Inflammatory macrophage (primary cell): ENCODE measurements around the gene DNAH3.

Experiments
- DNase-seq, 2 donors: peaks; one replicate each; pipeline ENCODE4 v3.0.0-alpha.2; 2020 to 2022

The DNAH3 gene

GRCh38 chr16:20937736-20938135 is 212.9 kb downstream of the DNAH3 start:
- no peak for DNase-seq

- no peak for DNase-seq
These were observed 217.1 kb downstream of the DNAH3 start for GRCh38 chr16:20933589-20933988.

- no peak for DNase-seq
These were observed 219.5 kb downstream of the DNAH3 start for GRCh38 chr16:20931066-20931600.

GRCh38 chr16:20930365-20930690 is 220.3 kb downstream of the DNAH3 start:
- no peak for DNase-seq

- peak in 1 of 2 donors; percentile 24 for DNase-seq
These were observed 220.8 kb downstream of the DNAH3 start for GRCh38 chr16:20929676-20930364.

DNA sequence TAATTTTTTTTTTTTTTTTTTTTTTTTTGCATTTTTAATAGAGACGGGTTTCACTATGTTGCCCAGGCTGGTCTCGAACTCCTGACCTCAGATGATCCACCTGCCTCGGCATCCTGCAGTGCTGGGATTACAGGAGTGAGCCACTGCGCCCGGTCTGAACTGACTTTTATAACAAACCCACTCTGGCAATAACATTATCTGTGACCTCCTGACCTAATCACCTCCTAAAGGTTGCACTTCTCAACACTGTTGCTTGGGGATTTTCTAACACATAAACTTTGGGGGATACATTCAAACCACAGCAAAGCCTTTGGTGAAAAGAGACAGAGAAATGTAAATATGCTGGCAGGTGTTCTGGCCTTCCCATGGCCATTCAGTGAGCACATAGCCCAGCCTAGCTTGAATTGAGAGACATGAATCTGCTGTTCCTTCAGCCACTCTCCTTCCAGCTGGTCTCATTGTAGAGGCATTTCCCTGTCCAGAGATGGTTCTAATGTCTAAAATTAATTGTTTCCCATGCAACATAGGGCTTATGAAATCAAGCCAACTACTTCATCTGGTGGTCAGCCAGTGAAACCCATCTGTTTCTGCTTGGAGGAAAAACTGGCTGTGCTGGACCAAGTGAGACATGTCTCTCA is 221.8 kb downstream of the DNAH3 start:
- no peak for DNase-seq

- DNase-seq, result no peak
These were observed 224.9 kb downstream of the DNAH3 start for GRCh38 chr16:20925751-20926150.

DNA sequence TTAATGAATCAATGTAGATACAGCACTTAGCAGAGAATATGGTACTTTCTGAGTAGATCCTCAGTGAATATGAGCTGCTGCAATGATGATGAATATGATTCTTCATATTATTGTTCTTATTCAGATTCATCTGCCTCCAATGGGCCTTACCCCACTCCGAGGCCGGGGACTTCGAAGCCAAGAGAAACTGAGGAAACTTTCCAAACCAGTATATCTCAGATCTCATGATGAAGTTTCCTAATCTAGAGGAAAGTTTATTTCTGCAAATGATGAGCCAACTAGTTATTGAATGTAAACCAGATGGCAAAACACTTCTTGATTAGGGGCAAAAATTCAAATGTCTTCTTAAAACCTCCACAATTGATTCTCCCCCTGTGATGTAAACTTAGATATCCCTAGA is 226.8 kb downstream of the DNAH3 start:
- no peak for DNase-seq

DNA sequence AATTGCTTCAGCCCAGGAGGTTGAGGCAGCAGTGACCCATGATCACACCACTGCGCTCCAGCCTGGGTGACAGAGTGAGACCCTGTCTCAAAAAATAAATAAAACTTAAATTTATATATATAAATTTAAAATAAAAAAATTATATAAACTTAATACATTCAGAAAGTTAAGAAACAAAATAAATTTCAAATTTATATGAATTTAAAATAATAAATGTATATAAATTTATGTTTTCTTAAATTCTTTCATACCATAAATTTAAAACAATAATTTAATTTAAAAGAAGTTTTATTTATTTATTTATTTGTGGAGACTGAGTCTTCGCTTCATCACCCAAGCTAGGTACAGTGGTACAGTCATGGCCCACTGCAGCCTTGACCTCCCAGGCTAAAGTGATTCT is 229.8 kb downstream of the DNAH3 start:
- no peak for DNase-seq

- no peak for DNase-seq
These were observed 230.6 kb downstream of the DNAH3 start for GRCh38 chr16:20920091-20920490.

DNA sequence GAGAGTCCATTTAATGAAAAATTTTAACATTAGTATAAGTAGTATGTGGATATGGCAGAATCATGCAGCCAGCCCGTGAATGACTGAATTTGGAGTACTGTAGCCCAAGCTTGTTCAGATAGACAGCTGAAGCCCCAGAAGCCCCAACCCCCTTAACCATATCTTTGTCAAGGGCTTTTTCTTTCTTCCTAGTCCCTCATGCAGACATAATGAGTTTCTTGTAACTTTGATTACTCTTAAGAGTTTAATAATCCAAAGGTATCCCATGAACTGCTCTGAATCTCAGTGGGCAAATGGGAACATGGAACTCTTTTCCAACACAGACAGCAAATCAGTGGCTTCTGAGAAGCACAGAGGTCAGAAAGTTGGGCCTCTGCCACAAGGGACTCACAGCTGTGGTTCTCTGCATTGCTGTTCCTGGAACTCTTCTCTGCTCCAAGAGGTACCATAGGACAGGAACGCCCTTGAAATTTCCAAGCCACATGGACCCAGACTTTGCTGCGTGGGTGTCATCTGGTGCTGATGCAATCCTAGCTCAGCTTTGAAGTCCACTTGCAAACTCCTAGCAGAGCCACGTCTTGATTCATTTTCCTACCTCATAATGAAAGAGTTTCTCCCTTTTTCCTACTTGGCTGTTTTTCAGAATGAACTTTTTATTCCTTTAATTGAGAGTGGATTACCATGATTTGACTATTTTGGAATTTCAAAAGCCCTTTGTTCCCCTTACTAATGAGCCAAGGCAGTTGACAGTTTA is 232.0 kb downstream of the DNAH3 start:
- DNase-seq, result peak; percentile 85 to 89

DNA sequence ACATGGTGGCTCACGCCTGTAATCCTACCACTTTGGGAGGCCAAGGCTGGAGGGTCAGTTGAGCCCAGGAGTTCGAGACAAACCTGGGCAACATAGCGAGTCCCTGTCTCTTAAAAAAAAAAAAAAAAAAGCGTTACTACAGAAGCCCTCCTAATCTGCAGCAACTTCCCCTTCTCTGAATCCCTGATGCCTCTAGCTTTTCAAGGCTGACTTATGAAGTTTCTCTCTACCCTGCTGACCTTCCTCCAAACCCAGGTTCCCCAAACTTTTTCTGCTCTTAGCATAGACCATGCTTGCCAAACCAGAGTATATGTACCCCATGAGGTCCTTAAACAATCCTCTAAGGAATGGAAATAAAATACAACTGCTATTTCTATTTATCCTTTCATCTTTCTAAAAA is 233.7 kb downstream of the DNAH3 start:
- peak; percentile 71 to 81 for DNase-seq

- DNase-seq, result no peak
These were observed 234.4 kb downstream of the DNAH3 start for GRCh38 chr16:20916289-20916688.

GRCh38 chr16:20911361-20911760 is 239.3 kb downstream of the DNAH3 start:
- DNase-seq, result no peak

DNA sequence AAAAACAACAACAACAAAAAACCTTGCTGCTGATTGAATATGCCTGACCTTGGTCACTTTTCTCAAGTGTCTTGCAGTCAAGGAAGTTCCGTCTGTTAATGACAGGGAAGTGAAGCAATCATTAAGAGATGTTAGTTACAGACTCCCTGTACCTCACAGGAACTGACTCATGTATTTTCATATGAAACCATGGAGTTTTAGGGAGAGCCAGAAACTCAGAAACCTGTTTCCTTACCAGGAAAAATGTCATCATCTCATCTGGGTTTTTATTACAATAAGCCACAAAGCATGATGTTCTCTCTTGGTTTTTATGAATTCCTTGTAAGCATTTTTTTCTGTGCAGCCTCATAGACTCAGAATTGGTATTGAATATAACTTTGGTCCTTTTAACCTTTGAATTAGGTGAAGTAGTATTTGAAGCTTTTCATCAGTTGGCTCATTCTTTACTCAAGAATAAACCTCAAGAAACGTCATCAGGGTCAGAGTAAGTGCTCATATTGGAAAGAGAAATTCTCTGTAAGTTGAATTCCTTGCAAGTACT is 239.8 kb downstream of the DNAH3 start:
- peak; percentile 77 to 95 for DNase-seq

- peak in 1 of 2 donors; percentile 31 for DNase-seq
These were observed 244.0 kb downstream of the DNAH3 start for GRCh38 chr16:20906341-20907255.

DNA sequence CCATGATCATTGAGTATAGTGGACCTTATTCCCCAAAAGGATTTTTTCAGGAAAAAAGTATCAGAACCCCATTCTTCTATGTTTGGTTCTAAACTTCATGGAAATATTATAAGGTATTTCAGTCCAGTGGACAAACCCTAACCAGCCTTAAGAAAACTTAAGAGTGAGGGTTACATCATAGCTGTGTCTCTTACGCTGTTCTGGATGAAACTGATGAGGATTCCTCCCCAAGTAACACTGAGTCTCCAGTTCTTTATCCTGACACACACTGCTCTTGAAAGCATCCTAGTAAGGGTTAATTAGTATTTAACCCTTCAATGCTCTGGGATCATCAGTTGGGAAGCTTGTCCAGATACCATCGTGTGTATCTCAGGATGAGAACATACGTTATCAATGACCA is 245.1 kb downstream of the DNAH3 start:
- no peak for DNase-seq

DNA sequence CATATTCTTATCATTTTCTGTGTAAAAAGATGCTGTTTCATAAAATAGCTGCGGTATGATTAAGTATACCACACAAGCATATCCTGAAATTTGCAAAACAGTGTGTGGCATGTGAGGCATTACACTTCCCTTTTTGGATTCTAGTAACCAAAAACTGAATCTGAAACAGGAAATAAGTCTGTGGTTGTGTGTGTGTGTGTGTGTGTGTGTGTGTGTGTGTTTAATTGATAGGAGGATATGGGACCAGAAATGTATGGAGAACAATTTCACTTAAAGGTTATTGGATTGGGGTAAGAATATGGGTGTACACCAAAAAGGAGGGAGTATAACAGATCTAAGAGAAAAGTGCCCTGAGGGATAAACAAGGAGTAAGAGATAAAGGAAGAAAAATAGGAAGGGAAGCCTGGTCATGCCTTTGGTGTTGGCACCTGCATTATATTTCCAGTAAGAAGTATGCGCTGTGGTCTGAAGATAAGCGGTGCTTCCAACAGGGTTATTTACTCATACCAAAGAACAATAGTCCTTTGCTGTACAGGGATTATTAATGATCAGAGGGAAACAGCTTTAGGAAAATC is 246.1 kb downstream of the DNAH3 start:
- peak; percentile 85 to 93 for DNase-seq

- DNase-seq, result no peak
These were observed 246.6 kb downstream of the DNAH3 start for GRCh38 chr16:20903899-20904506.

- DNase-seq, result peak; percentile 62 to 65
These were observed 247.3 kb downstream of the DNAH3 start for GRCh38 chr16:20903116-20903898.

GRCh38 chr16:20902426-20902825 is 248.2 kb downstream of the DNAH3 start:
- DNase-seq, result no peak
